ENCODE measurements around the gene SLCO2A1.

DNA sequence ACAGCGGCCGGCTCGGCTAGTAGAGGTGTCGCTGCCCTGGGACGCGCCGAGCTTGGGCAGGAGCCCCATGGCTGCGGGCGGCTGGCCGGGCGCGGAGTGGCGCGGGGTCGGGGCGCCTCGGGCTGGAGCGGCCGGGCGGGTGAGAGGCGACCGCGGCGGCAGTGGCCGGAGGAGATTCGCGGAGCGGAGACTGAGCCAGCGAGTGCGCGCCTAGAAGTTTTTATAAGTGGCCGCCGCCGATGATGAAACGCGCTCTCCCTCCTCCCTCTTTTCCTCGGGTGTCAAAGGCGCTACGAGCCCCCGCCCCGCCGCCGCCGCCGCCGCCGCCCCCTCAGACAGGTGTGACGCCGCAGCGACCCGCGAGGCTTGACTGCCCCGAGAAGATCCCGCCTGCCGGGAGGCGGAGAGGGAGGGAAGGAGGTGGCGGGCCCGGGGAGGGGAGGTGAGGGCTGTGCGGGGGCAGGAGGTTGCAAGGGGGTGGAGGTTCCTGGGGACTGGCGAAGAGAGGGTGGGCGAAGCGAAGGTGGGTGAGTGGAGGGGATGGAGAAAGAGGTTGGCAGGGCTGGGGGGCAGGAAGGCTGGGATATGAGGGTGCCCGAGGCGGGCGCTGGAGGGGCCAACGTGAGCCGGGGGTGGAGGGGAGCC, at the start of gene SLCO2A1:
- no peak for TF ChIP-seq EZH2 (IDR thresholded peaks at IDR 0.05; ENCODE audit: insufficient read depth, poor library complexity, severe bottlenecking)
- no peak for TF ChIP-seq EZH2phosphoT487 (IDR thresholded peaks at IDR 0.05; ENCODE audit: insufficient read depth, low read depth)

All from GM23248 (cell line).